Subcutaneous adipose tissue (tissue), 4 donors: ENCODE measurements around the gene MSANTD3. TPM values are rescaled to one million over a fixed set of nuclear protein-coding genes. Genes with fewer than 3 reads are reported as not detected.

Experiments
- CTCF ChIP-seq: fragments of 450-650 bp; IDR thresholded peaks from one replicate; pipeline ENCODE4 v1.5.1; 2016; ENCODE audit warnings: low read depth, mild to moderate bottlenecking, control low read depth, antibody characterized with exemption, moderate library complexity
- total RNA-seq, 4 donors: library from RNA; depleted of rRNA; stranded (reverse); fragments of >200 nt; gene quantifications; one replicate each; pipeline ENCODE4 v1.1.0, GENCODE V29; 2016

The MSANTD3 gene
- 10 to 100 TPM in 3 of 4 donors, 1 to 10 TPM in 1; 9.0 to 17.4 (median 14.7) TPM for total RNA-seq

GRCh38 chr9:100426530-100427365, at the start of gene MSANTD3:
TSS of gene MSANTD3 (plus strand) at chr9:100427143. CDS start at chr9:100441939, 14,796 bp downstream.
- TF ChIP-seq CTCF = no peak

- no peak for TF ChIP-seq CTCF
Measured at GRCh38 chr9:100379862-100380261, 47.1 kb upstream of the MSANTD3 start.

- no peak for TF ChIP-seq CTCF
Measured at GRCh38 chr9:100394032-100394695, 32.8 kb upstream of the MSANTD3 start.

GRCh38 chr9:100394816-100395215, 32.1 kb upstream of the MSANTD3 start:
- no peak for TF ChIP-seq CTCF

GRCh38 chr9:100396769-100397168, 30.2 kb upstream of the MSANTD3 start:
- no peak for TF ChIP-seq CTCF

- no peak for TF ChIP-seq CTCF
Measured at GRCh38 chr9:100397529-100398266, 29.2 kb upstream of the MSANTD3 start.

- TF ChIP-seq CTCF = no peak
Measured at GRCh38 chr9:100401042-100401441, 25.9 kb upstream of the MSANTD3 start.
